ENCODE results near the gene SLC6A20. TPM values are rescaled to one million over a fixed set of nuclear protein-coding genes. Genes with fewer than 3 reads are reported as not detected.

Gene SLC6A20
- total and polyA plus RNA-seq, 4 donors, result 0.08 to 0.16 (median 0.10) TPM; not detected in 1

DNA sequence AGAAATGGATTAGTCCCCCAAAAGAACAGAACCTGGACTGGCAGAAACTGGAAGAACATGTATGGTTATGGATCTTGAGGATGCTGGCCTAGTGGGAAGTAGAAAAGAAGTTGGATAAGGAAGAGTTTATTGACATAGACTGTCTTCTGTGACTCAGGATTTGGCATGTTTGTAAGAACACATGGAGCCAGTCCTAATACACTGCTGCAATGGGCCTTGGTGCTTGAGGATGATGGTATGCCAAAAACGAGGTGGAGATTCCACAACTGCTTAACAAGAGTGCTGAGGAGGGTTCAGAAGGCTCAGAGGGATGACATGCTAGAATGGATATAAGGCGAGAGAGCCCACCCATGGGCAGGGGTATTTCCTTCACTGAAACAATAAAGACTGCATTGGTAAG is 23.2 kb upstream of the SLC6A20 start:
- Histone ChIP-seq H3K27me3 (ENCODE audit: control insufficient read depth in 4 of 4, insufficient read depth in 4 of 4, low read length in 3 of 4) (no peaks in the 10 kb centered on the region), H3K4me3 (ENCODE audit: low read depth in 1 of 3, low read length in 3 of 3) (no peak overlapping the region), H3K9me3 (ENCODE audit: control insufficient read depth in 4 of 4, low read length in 3 of 4) (peaks cover 0 to 5% (median 3%) of the 10 kb centered on the region in 4 donors), H3K9ac (ENCODE audit: low read depth in 1 of 2, low read length in 2 of 2) (no peak overlapping the region), H3K36me3 (ENCODE audit: control insufficient read depth in 4 of 4, insufficient read depth in 3 of 4, low read depth in 1 of 4, low read length in 3 of 4) (peaks cover 0 to 19% (median 17%) of the 10 kb centered on the region in 4 donors), H3K4me1 (ENCODE audit: control insufficient read depth in 4 of 4, insufficient read depth in 4 of 4, low read length in 3 of 4) (no peaks in the 10 kb centered on the region), H3K27ac (ENCODE audit: low read depth in 1 of 2, low read length in 2 of 2) (no peak overlapping the region)
- TF ChIP-seq FOXA1 (IDR thresholded peaks at IDR 0.05), result no peak
- no peak for TF ChIP-seq FOXA2 (IDR thresholded peaks at IDR 0.05)
- no peak for TF ChIP-seq NR2F2 (IDR thresholded peaks at IDR 0.05)
- TF ChIP-seq, protein P1, sequence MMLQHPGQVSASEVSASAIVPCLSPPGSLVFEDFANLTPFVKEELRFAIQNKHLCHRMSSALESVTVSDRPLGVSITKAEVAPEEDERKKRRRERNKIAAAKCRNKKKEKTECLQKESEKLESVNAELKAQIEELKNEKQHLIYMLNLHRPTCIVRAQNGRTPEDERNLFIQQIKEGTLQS (IDR thresholded peaks at IDR 0.05), result no peak
- TF ChIP-seq, protein P2, sequence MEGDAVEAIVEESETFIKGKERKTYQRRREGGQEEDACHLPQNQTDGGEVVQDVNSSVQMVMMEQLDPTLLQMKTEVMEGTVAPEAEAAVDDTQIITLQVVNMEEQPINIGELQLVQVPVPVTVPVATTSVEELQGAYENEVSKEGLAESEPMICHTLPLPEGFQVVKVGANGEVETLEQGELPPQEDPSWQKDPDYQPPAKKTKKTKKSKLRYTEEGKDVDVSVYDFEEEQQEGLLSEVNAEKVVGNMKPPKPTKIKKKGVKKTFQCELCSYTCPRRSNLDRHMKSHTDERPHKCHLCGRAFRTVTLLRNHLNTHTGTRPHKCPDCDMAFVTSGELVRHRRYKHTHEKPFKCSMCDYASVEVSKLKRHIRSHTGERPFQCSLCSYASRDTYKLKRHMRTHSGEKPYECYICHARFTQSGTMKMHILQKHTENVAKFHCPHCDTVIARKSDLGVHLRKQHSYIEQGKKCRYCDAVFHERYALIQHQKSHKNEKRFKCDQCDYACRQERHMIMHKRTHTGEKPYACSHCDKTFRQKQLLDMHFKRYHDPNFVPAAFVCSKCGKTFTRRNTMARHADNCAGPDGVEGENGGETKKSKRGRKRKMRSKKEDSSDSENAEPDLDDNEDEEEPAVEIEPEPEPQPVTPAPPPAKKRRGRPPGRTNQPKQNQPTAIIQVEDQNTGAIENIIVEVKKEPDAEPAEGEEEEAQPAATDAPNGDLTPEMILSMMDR (IDR thresholded peaks at IDR 0.05; ENCODE audit: low read depth, low read length, missing input control), result no peak
- no peak for TF ChIP-seq EGR1 (IDR thresholded peaks at IDR 0.05; ENCODE audit: low read depth in 2 of 2)
- TF ChIP-seq YY1 (IDR thresholded peaks at IDR 0.05), result no peak
- no peak for TF ChIP-seq HNF4G (IDR thresholded peaks at IDR 0.05)
- no peak for TF ChIP-seq TAF1 (conservative IDR thresholded peaks at IDR 0.05)
- DNase-seq (ENCODE audit: low spot score), result no peak
- 91% methylated on average over 2 of the region's 2 CpGs for WGBS

DNA sequence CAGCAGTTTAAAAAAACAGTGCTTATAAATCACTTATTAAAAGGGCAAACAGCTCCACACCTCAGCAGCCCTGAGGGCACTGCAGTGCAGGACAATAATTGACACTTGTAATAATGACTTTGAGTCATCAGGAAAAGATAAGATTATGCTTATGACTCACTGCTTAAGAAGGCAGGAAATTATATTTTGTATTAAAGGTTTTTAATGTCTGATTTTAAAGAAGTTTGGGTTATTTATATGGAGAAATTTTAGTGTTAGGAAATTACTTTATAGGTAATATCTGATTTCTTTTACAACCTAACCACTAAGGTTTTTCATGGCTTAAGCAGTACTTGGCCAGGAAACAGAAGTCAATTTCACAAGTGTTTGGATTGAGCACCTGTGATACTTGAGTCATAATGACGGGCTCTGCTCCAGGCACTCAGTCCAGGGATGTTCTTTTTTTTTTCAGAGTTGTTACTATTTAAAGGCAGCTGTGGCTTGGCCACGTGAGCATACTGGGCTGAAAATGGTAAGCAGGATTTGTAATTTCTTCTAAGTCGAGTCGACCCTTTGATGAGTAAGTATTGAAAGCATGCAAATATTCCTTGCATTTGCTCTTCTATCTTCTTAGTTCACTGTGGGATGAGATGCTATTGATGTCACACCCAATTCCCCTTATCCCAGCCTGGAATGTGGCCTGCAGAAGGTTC is 21.6 kb upstream of the SLC6A20 start:
- peaks cover 0 to 5% (median 3%) of the 10 kb centered on the region in 4 donors for H3K9me3 ChIP-seq (ENCODE audit: control insufficient read depth in 4 of 4, low read length in 3 of 4)
- no peaks in the 10 kb centered on the region for H3K27me3 ChIP-seq (ENCODE audit: control insufficient read depth in 4 of 4, insufficient read depth in 4 of 4, low read length in 3 of 4)
- no peak overlapping the region for H3K9ac ChIP-seq (ENCODE audit: low read depth in 1 of 2, low read length in 2 of 2)
- DNase-seq (ENCODE audit: low spot score), result no peak
- no peaks in the 10 kb centered on the region for H3K4me1 ChIP-seq (ENCODE audit: control insufficient read depth in 4 of 4, insufficient read depth in 4 of 4, low read length in 3 of 4)
- peaks cover 0 to 17% (median 12%) of the 10 kb centered on the region in 4 donors for H3K36me3 ChIP-seq (ENCODE audit: control insufficient read depth in 4 of 4, insufficient read depth in 3 of 4, low read depth in 1 of 4, low read length in 3 of 4)
- no peak overlapping the region for H3K4me3 ChIP-seq (ENCODE audit: low read depth in 1 of 3, low read length in 3 of 3)
- H3K27ac ChIP-seq (ENCODE audit: low read depth in 1 of 2, low read length in 2 of 2), result no peak overlapping the region
- TF ChIP-seq RXRA (IDR thresholded peaks at IDR 0.05) (peak in 1 of 2 donors; percentile 49), FOXA1 (IDR thresholded peaks at IDR 0.05) (no peak), NR2F2 (IDR thresholded peaks at IDR 0.05) (no peak), HNF4A (conservative IDR thresholded peaks at IDR 0.05) (peak in 1 of 2 donors; percentile 50), JUND (IDR thresholded peaks at IDR 0.05) (peak in 1 of 2 donors; percentile 75), YY1 (IDR thresholded peaks at IDR 0.05) (peak; percentile 14)
- WGBS, result 51% methylated on average over 4 of the region's 4 CpGs

DNA sequence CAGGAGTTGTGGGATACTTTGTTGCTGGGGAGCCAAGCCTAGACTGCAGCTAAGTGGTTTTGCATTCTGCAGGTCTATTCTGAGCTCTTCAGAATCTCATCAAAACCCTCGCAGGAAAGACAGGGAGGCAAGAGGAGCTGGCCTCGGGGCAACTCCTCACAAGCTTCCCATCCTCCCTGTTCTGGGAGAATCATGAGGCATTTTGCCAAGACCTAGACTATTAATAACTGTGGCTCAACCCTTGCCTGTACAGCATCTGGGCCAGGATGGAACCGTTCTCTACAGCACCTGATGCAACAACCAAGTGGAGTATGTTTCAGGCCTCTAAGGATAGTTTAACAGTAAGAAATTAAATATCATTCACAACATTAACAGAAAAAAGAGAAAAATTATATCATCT is 20.2 kb upstream of the SLC6A20 start:
- 83% methylated on average over 3 of the region's 3 CpGs for WGBS
- Histone ChIP-seq H3K27ac (ENCODE audit: low read depth in 1 of 2, low read length in 2 of 2) (no peak overlapping the region), H3K27me3 (ENCODE audit: control insufficient read depth in 4 of 4, insufficient read depth in 4 of 4, low read length in 3 of 4) (no peaks in the 10 kb centered on the region)
- TF ChIP-seq EGR1 (IDR thresholded peaks at IDR 0.05; ENCODE audit: low read depth in 2 of 2) (no peak), SP1 (IDR thresholded peaks at IDR 0.05) (no peak), HNF4G (IDR thresholded peaks at IDR 0.05) (no peak), HNF4A (conservative IDR thresholded peaks at IDR 0.05) (no peak), FOXA2 (IDR thresholded peaks at IDR 0.05) (no peak), YY1 (IDR thresholded peaks at IDR 0.05) (no peak), RXRA (IDR thresholded peaks at IDR 0.05) (no peak), RAD21 (IDR thresholded peaks at IDR 0.05) (no peak), GABPA (IDR thresholded peaks at IDR 0.05 in 1 of 2, conservative IDR thresholded peaks at IDR 0.05 in 1 of 2) (no peak), NR2F2 (IDR thresholded peaks at IDR 0.05) (no peak), JUND (IDR thresholded peaks at IDR 0.05) (no peak), TAF1 (conservative IDR thresholded peaks at IDR 0.05) (no peak), FOXA1 (IDR thresholded peaks at IDR 0.05) (no peak)
- TF ChIP-seq, protein P3, sequence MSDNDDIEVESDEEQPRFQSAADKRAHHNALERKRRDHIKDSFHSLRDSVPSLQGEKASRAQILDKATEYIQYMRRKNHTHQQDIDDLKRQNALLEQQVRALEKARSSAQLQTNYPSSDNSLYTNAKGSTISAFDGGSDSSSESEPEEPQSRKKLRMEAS (IDR thresholded peaks at IDR 0.05), result no peak
- TF ChIP-seq, protein P4, sequence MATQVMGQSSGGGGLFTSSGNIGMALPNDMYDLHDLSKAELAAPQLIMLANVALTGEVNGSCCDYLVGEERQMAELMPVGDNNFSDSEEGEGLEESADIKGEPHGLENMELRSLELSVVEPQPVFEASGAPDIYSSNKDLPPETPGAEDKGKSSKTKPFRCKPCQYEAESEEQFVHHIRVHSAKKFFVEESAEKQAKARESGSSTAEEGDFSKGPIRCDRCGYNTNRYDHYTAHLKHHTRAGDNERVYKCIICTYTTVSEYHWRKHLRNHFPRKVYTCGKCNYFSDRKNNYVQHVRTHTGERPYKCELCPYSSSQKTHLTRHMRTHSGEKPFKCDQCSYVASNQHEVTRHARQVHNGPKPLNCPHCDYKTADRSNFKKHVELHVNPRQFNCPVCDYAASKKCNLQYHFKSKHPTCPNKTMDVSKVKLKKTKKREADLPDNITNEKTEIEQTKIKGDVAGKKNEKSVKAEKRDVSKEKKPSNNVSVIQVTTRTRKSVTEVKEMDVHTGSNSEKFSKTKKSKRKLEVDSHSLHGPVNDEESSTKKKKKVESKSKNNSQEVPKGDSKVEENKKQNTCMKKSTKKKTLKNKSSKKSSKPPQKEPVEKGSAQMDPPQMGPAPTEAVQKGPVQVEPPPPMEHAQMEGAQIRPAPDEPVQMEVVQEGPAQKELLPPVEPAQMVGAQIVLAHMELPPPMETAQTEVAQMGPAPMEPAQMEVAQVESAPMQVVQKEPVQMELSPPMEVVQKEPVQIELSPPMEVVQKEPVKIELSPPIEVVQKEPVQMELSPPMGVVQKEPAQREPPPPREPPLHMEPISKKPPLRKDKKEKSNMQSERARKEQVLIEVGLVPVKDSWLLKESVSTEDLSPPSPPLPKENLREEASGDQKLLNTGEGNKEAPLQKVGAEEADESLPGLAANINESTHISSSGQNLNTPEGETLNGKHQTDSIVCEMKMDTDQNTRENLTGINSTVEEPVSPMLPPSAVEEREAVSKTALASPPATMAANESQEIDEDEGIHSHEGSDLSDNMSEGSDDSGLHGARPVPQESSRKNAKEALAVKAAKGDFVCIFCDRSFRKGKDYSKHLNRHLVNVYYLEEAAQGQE (IDR thresholded peaks at IDR 0.05), result no peak
- TF ChIP-seq, protein P5, sequence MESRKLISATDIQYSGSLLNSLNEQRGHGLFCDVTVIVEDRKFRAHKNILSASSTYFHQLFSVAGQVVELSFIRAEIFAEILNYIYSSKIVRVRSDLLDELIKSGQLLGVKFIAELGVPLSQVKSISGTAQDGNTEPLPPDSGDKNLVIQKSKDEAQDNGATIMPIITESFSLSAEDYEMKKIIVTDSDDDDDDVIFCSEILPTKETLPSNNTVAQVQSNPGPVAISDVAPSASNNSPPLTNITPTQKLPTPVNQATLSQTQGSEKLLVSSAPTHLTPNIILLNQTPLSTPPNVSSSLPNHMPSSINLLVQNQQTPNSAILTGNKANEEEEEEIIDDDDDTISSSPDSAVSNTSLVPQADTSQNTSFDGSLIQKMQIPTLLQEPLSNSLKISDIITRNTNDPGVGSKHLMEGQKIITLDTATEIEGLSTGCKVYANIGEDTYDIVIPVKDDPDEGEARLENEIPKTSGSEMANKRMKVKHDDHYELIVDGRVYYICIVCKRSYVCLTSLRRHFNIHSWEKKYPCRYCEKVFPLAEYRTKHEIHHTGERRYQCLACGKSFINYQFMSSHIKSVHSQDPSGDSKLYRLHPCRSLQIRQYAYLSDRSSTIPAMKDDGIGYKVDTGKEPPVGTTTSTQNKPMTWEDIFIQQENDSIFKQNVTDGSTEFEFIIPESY (IDR thresholded peaks at IDR 0.05), result no peak
- TF ChIP-seq, protein P1 (IDR thresholded peaks at IDR 0.05), result no peak

More for the DNA sequence above, 20.2 kb upstream of the SLC6A20 start:
- Histone ChIP-seq H3K36me3 (ENCODE audit: control insufficient read depth in 4 of 4, insufficient read depth in 3 of 4, low read depth in 1 of 4, low read length in 3 of 4) (peaks cover 0 to 8% (median 6%) of the 10 kb centered on the region in 4 donors), H3K4me3 (ENCODE audit: low read depth in 1 of 3, low read length in 3 of 3) (no peak overlapping the region), H3K9ac (ENCODE audit: low read depth in 1 of 2, low read length in 2 of 2) (no peak overlapping the region), H3K4me1 (ENCODE audit: control insufficient read depth in 4 of 4, insufficient read depth in 4 of 4, low read length in 3 of 4) (no peaks in the 10 kb centered on the region), H3K9me3 (ENCODE audit: control insufficient read depth in 4 of 4, low read length in 3 of 4) (peaks cover 0 to 5% (median 3%) of the 10 kb centered on the region in 4 donors)
- no peak for DNase-seq (ENCODE audit: low spot score)
